Tibial nerve (tissue), 4 donors: Measurements from ENCODE around the gene KREMEN1.

Experiments used
- CTCF ChIP-seq, 5 experiments: fragments of 200-600 bp in 3 of 5; fragments of 450-650 bp in 2 of 5; sonication (generic) in 3 of 5; IDR thresholded peaks; one replicate each; pipeline ENCODE4 v1.5.1; 2016 to 2019; ENCODE audit warnings: antibody characterized with exemption in 5 of 5, mild to moderate bottlenecking in 3 of 5, moderate library complexity in 2 of 5
- EP300 ChIP-seq, 2 donors: sonication (generic); formaldehyde crosslinking; IDR thresholded peaks; one replicate each; pipeline ENCODE4 v1.6.1; 2017; ENCODE audit warnings: antibody characterized with exemption in 2 of 2, mild to moderate bottlenecking in 1 of 2
- POLR2A ChIP-seq, 2 donors: fragments of 450-650 bp; IDR thresholded peaks; one replicate each; pipeline ENCODE4 v1.6.1; 2017; ENCODE audit warnings: antibody characterized with exemption in 2 of 2, mild to moderate bottlenecking in 2 of 2, moderate library complexity in 2 of 2

- no peak for TF ChIP-seq CTCF (IDR thresholded peaks at IDR 0.05)
- no peak for TF ChIP-seq EP300 (IDR thresholded peaks at IDR 0.05)
- no peak for TF ChIP-seq POLR2A (IDR thresholded peaks at IDR 0.05)
Measured at GRCh38 chr22:29089507-29089906, 16.7 kb downstream of the KREMEN1 start.
